Stomach (tissue), 9 donors: ENCODE results near the gene VPS13D. TPM values are rescaled to one million over a fixed set of nuclear protein-coding genes. Genes with fewer than 3 reads are reported as not detected.
"Not testable (repeated sequence)": the region's sequence is repeated elsewhere in the genome, so short reads cannot be mapped to it uniquely, and the experiment has no call there.

ENCODE experiments used
- DNase-seq, 2 donors: peaks; one replicate each; pipeline versions ENCODE4 v3.0.0 to v3.0.0-alpha.2; 2013 to 2019
- H3K27ac ChIP-seq, 5 donors: fragments of 200-600 bp in 4 of 5; sonication (generic) in 4 of 5; one replicate each; pipeline ENCODE4 v1.5.1; 2013 to 2019; ENCODE audit warnings: mild to moderate bottlenecking in 1 of 5, moderate library complexity in 1 of 5
- H3K27me3 ChIP-seq, 3 donors: fragments of 200-600 bp; sonication (generic); one replicate each; pipeline ENCODE4 v1.5.1; 2017 to 2019; ENCODE audit warnings: mixed run types in 1 of 3
- H3K36me3 ChIP-seq, 4 donors: fragments of 200-600 bp; sonication (generic); 1 replicate in 3 of 4; 2 replicates in 1 of 4; pipeline ENCODE4 v1.5.1; 2016 to 2019
- H3K4me1 ChIP-seq, 4 donors: fragments of 200-600 bp; sonication (generic); one replicate each; pipeline ENCODE4 v1.5.1; 2016 to 2019
- H3K4me3 ChIP-seq, 4 donors: fragments of 200-600 bp; sonication (generic) in 3 of 4; one replicate each; pipeline ENCODE4 v1.5.1; 2016 to 2019; ENCODE audit warnings: mild to moderate bottlenecking in 1 of 4
- H3K9me3 ChIP-seq, 4 donors: fragments of 200-600 bp; sonication (generic); one replicate each; pipeline ENCODE4 v1.5.1; 2016 to 2019
- CTCF ChIP-seq, 7 experiments: fragments of 450-650 bp in 4 of 7; fragments of 200-600 bp in 3 of 7; sonication (generic) in 3 of 7; IDR thresholded peaks; one replicate each; pipeline ENCODE4 v1.5.1; 2016 to 2019; ENCODE audit warnings: antibody characterized with exemption in 7 of 7, control low read depth in 2 of 7, mild to moderate bottlenecking in 1 of 7
- EP300 ChIP-seq: sonication (generic); formaldehyde crosslinking; IDR thresholded peaks from one replicate; pipeline ENCODE4 v1.6.1; 2017; ENCODE audit warnings: antibody characterized with exemption
- POLR2A ChIP-seq, 4 donors: fragments of 450-650 bp; IDR thresholded peaks; one replicate each; pipeline ENCODE4 v1.6.1; 2016; ENCODE audit warnings: antibody characterized with exemption in 4 of 4, control low read depth in 2 of 4, mild to moderate bottlenecking in 1 of 4, moderate library complexity in 1 of 4
- POLR2AphosphoS5 ChIP-seq, 3 donors: sonication (generic); formaldehyde crosslinking; IDR thresholded peaks; one replicate each; pipeline ENCODE4 v1.6.1; 2016; ENCODE audit warnings: antibody characterized with exemption in 3 of 3
- WGBS, 5 donors: extraction: QIAGEN DNeasy Blood & Tissue Kit in 3 of 5; methylation state at CpG; one replicate each; pipeline versions ENCODE4 v1.1.5 to v1.1.7; 2013 to 2018; 5-methylcytosine and 5-hydroxymethylcytosine counted together
- intact Hi-C: fragments of 100-400 bp; cut with DNase I; formaldehyde crosslinking; loops from one replicate; pipeline ENCODE4 v1.15.1; 2023; ENCODE audit warnings: low total_unique reads
- polyA plus RNA-seq, 3 donors: library from polyadenylated mRNA; stranded (reverse); fragments of 200-250 nt; gene quantifications; one replicate each; pipeline ENCODE4 v1.2.3, GENCODE V29; 2013
- total RNA-seq, 5 donors: library from RNA; depleted of rRNA; stranded (reverse); fragments of >200 nt; gene quantifications; one replicate each; pipeline versions ENCODE4 v1.1.0 to v1.2.3, GENCODE V29; 2014 to 2016
- donor health status: healthy with polysubstance abuse.
- donor health status: Bipolar disorder and iron deficiency.
- donor health status: healthy.

VPS13D gene
- total and polyA plus RNA-seq, 8 donors: 6.7 to 106 (median 66.5) TPM

GRCh38 chr1:12219800-12220199, 10.0 kb upstream of the VPS13D start:
- Histone ChIP-seq H3K36me3 (no peaks in the 10 kb centered on the region), H3K27me3 (no peaks in the 10 kb centered on the region), H3K27ac (no peak overlapping the region), H3K4me3 (no peak overlapping the region), H3K4me1 (no peaks in the 10 kb centered on the region), H3K9me3 (peaks cover 0 to 6% (median 1%) of the 10 kb centered on the region in 4 donors)
- DNase-seq: no peak
- intact Hi-C loops: no loop called here
- 81 to 93% (median 88%) methylated on average over 4 of the region's 4 CpGs for WGBS, 5 donors
- no peak for TF ChIP-seq EP300
- no peak for TF ChIP-seq POLR2AphosphoS5 (IDR thresholded peaks at IDR 0.05)
- TF ChIP-seq POLR2A (IDR thresholded peaks at IDR 0.05): no peak
- no peak for TF ChIP-seq CTCF (IDR thresholded peaks at IDR 0.05)

- H3K4me3 ChIP-seq: no peak overlapping the region
- intact Hi-C loops: no loop called here
- WGBS, 5 donors: 31 to 64% (median 63%) methylated on average over 2 of the region's 2 CpGs
- DNase-seq: no peak
- H3K36me3 ChIP-seq: no peaks in the 10 kb centered on the region
- H3K9me3 ChIP-seq: peaks cover 0 to 6% (median 0%) of the 10 kb centered on the region in 4 donors
- no peaks in the 10 kb centered on the region for H3K27me3 ChIP-seq
- no peak overlapping the region for H3K27ac ChIP-seq
- H3K4me1 ChIP-seq: no peaks in the 10 kb centered on the region
- TF ChIP-seq EP300: no peak
- TF ChIP-seq CTCF (IDR thresholded peaks at IDR 0.05): no peak
- no peak for TF ChIP-seq POLR2AphosphoS5 (IDR thresholded peaks at IDR 0.05)
- TF ChIP-seq POLR2A (IDR thresholded peaks at IDR 0.05): no peak
Observed at GRCh38 chr1:12220890-12221289, 8.9 kb upstream of the VPS13D start.

GRCh38 chr1:12222700-12223099, 7.1 kb upstream of the VPS13D start:
- intact Hi-C loops, H3K27ac ChIP-seq, DNase-seq, H3K4me3 ChIP-seq, H3K36me3 ChIP-seq, H3K27me3 ChIP-seq, H3K4me1 ChIP-seq, H3K9me3 ChIP-seq: not testable (repeated sequence)
- 96 to 100% (median 100%) methylated on average over 1 of the region's 1 CpG for WGBS, 5 donors

DNA sequence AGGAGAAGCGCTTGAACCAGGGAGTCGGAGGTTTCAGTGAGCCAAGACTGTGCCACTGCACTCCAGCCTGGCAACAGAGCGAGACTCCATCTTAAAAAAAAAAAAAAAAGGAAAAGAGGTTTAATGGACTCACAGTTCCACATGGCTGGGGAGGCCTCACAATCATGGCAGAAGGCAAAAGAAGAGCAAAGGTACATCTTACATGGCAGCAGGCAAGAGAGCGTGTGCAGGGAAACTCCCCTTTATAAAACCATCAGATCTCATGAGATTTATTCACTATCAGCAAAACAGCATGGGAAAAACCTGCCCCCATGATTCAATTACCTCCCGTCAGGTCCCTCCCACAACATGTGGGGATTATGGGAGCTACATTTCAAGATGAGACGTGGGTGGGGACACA, 5.7 kb upstream of the VPS13D start:
- DNase-seq, H3K36me3 ChIP-seq, H3K4me1 ChIP-seq, H3K27me3 ChIP-seq, H3K27ac ChIP-seq, H3K4me3 ChIP-seq, H3K9me3 ChIP-seq, intact Hi-C loops: not testable (repeated sequence)
- WGBS, 5 donors: 87 to 93% (median 91%) methylated on average over 5 to 6 of the region's 6 CpGs

DNA sequence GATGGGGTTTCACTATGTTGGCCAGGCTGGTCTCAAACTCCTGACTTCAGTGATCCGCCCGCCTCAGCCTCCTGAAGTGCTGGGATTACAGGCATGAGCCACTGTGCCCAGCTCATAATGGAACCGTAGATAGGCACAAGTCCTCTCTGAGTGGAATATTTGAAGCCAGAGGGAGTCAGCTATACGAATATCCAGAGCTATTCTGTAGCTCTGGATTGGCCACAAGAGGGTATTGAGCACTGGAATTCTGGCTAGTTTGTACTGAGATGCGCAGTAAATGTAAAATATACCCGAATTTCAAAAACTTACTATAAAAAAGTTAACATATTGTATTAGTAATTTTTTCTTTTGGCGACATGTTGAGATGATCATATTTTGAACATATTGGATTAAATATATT, 851 bp upstream of the VPS13D start:
- no peak overlapping the region for H3K27ac ChIP-seq
- no peaks in the 10 kb centered on the region for H3K9me3 ChIP-seq
- TF ChIP-seq CTCF (IDR thresholded peaks at IDR 0.05) (no peak), POLR2A (IDR thresholded peaks at IDR 0.05) (no peak), POLR2AphosphoS5 (IDR thresholded peaks at IDR 0.05) (no peak), EP300 (no peak)
- peaks cover 0 to under 1% (median under 1%) of the 10 kb centered on the region in 4 donors for H3K36me3 ChIP-seq
- no peak overlapping the region for H3K4me3 ChIP-seq
- no peaks in the 10 kb centered on the region for H3K27me3 ChIP-seq
- 80 to 90% (median 88%) methylated on average over 7 of the region's 7 CpGs for WGBS, 5 donors
- peaks cover 14 to 37% (median 29%) of the 10 kb centered on the region in 4 donors for H3K4me1 ChIP-seq
- DNase-seq: no peak
- intact Hi-C loops: no loop called here
